Activated naive CD8-positive, alpha-beta T cell (primary cell): ENCODE results near the gene TMEM132C.

Experiments
- H3K27ac Mint-ChIP-seq: one replicate; pipeline ENCODE4 v1.8.0; 2021; ENCODE audit warnings: mixed read lengths
- H3K27me3 Mint-ChIP-seq: one replicate; pipeline ENCODE4 v1.8.0; 2021; ENCODE audit warnings: mixed read lengths
- H3K36me3 Mint-ChIP-seq: one replicate; pipeline ENCODE4 v1.8.0; 2021; ENCODE audit warnings: mixed read lengths
- H3K4me1 Mint-ChIP-seq: one replicate; pipeline ENCODE4 v1.8.0; 2021; ENCODE audit warnings: low read depth, mixed read lengths
- H3K4me3 Mint-ChIP-seq: one replicate; pipeline ENCODE4 v1.8.0; 2021; ENCODE audit warnings: mild to moderate bottlenecking, mixed read lengths
- H3K9me3 Mint-ChIP-seq: one replicate; pipeline ENCODE4 v1.8.0; 2021; ENCODE audit warnings: low read depth, mixed read lengths

Gene TMEM132C

GRCh38 chr12:128660532-128661225, 393.7 kb downstream of the TMEM132C start:
- Mint-ChIP-seq H3K27me3 (peaks cover 3% of the 10 kb centered on the region), H3K27ac (no peak overlapping the region), H3K4me1 (no peaks in the 10 kb centered on the region), H3K9me3 (no peaks in the 10 kb centered on the region), H3K4me3 (no peak overlapping the region), H3K36me3 (no peaks in the 10 kb centered on the region)

- no peaks in the 10 kb centered on the region for H3K9me3 Mint-ChIP-seq
- H3K4me3 Mint-ChIP-seq: no peak overlapping the region
- H3K27ac Mint-ChIP-seq: no peak overlapping the region
- H3K36me3 Mint-ChIP-seq: no peaks in the 10 kb centered on the region
- no peaks in the 10 kb centered on the region for H3K4me1 Mint-ChIP-seq
- peaks cover 3% of the 10 kb centered on the region for H3K27me3 Mint-ChIP-seq
Observed at GRCh38 chr12:128661226-128661569, 394.2 kb downstream of the TMEM132C start.

DNA sequence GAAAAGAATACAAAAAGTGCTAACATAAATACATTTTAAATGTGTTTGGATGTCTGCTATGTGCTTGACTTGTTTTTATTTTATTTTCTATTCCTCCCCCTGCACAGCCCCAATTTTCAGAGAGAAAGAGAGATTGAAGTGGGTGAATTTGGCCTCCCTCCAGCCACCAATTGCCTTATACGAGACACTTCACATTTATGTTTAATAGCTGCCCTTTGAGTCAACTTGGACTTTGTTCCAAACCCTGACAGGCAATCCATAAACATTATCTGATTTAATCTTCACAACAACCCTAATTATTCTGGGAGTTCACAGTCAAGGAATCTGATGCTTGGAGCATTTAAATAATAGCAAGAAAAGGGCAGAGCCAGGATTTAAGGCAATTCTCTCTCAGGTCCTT, 395.1 kb downstream of the TMEM132C start:
- H3K9me3 Mint-ChIP-seq: no peaks in the 10 kb centered on the region
- peaks cover 3% of the 10 kb centered on the region for H3K27me3 Mint-ChIP-seq
- H3K27ac Mint-ChIP-seq: no peak overlapping the region
- H3K4me1 Mint-ChIP-seq: no peaks in the 10 kb centered on the region
- H3K4me3 Mint-ChIP-seq: no peak overlapping the region
- H3K36me3 Mint-ChIP-seq: no peaks in the 10 kb centered on the region

DNA sequence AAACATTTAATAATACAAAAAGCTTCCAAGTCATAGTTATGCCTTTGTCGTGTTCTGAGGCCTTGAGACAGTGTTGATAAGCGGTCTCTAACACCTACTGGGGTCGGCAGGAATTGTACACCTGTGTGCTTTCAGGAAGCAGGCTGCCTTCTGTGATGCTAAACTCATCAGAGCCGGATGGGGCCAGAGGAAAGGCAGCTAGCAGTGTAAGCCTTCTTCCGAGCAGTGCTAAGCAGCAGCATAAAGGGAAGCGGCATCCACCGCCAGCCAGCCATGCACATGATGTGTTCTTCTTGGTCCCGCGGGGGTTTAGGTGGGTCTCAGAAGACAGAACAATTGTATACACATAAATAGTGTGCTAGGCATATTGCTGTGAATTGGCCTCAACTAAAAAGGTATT, 397.5 kb downstream of the TMEM132C start:
- Mint-ChIP-seq H3K4me3 (no peak overlapping the region), H3K36me3 (no peaks in the 10 kb centered on the region), H3K27me3 (peaks cover 1% of the 10 kb centered on the region), H3K27ac (no peak overlapping the region), H3K9me3 (no peaks in the 10 kb centered on the region), H3K4me1 (no peaks in the 10 kb centered on the region)

- Mint-ChIP-seq H3K9me3 (no peaks in the 10 kb centered on the region), H3K27me3 (no peaks in the 10 kb centered on the region), H3K36me3 (no peaks in the 10 kb centered on the region), H3K4me3 (no peak overlapping the region), H3K4me1 (no peaks in the 10 kb centered on the region), H3K27ac (no peak overlapping the region)
Observed at GRCh38 chr12:128667193-128667592, 400.2 kb downstream of the TMEM132C start.

DNA sequence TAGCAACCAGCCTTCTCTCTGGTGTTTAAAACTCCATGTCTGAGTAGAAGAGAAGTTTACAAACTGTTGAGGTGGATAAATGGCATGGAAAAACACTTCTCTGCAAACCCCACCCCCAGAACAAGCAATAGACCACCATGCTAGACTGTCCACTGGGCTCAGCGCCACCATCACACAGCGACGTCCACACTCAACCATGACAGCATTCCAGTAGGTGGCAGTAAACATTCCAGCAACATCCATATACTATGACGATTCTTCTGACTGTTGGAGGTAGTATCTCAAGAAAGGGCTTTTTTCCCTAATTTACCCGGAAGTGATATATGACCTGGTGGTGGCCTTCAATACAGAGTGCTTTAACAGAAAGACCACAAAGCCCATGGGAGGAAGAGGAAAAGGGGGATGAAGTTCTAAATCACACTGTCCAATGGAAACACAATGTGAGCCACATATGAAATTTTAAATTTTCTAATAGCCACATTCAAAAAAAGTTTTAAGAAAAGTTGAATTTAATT, 404.6 kb downstream of the TMEM132C start:
- Mint-ChIP-seq H3K36me3 (no peaks in the 10 kb centered on the region), H3K4me3 (no peak overlapping the region), H3K27me3 (peaks cover 2% of the 10 kb centered on the region), H3K27ac (no peak overlapping the region), H3K9me3 (no peaks in the 10 kb centered on the region), H3K4me1 (no peaks in the 10 kb centered on the region)

GRCh38 chr12:128672428-128672827, 405.5 kb downstream of the TMEM132C start:
- Mint-ChIP-seq H3K4me1 (no peaks in the 10 kb centered on the region), H3K27ac (no peak overlapping the region), H3K4me3 (no peak overlapping the region), H3K36me3 (no peaks in the 10 kb centered on the region), H3K27me3 (peaks cover 2% of the 10 kb centered on the region), H3K9me3 (no peaks in the 10 kb centered on the region)

- no peaks in the 10 kb centered on the region for H3K4me1 Mint-ChIP-seq
- H3K27me3 Mint-ChIP-seq: peaks cover 2% of the 10 kb centered on the region
- no peaks in the 10 kb centered on the region for H3K9me3 Mint-ChIP-seq
- H3K27ac Mint-ChIP-seq: no peak overlapping the region
- no peaks in the 10 kb centered on the region for H3K36me3 Mint-ChIP-seq
- no peak overlapping the region for H3K4me3 Mint-ChIP-seq
Observed at GRCh38 chr12:128672893-128673292, 405.9 kb downstream of the TMEM132C start.

DNA sequence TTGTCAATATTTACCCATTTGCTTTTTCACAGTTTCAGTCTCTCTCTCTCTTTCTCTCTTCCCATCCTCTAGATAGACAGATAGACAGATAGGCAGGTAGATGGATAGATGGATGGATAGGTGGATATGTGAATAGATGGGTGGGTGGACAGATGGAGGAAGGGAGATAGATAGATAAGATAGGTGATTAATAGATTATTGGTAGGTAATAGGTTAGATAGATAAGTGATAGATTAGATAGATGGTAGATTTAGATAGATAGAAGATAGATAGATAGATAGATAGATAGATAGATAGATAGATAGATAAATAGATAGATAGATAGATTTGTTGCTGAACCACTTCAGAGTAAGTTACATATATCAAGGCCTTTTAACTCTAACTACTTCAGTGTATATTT, 408.6 kb downstream of the TMEM132C start:
- Mint-ChIP-seq H3K27me3 (peaks cover 2% of the 10 kb centered on the region), H3K9me3 (no peaks in the 10 kb centered on the region), H3K4me1 (no peaks in the 10 kb centered on the region), H3K27ac (no peak overlapping the region), H3K4me3 (no peak overlapping the region), H3K36me3 (no peaks in the 10 kb centered on the region)

DNA sequence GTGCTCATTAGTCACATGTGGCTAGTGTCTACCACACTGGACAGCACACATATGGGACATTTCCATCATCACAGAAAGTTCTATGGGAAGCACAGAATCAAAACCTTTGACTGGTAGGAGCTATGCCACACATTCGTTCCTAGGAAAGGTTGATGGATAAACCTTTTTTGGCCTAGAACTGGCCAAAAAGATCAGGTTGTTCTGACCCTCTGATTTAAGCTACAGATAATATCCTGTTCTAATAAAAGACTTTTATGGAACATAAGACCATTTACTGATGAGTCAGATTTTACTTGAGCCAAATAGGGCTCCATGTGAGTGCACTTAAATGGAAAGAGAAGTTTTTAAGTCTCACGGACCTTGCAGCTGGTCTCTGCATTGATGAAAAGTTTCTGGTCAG, 413.6 kb downstream of the TMEM132C start:
- no peak overlapping the region for H3K27ac Mint-ChIP-seq
- no peak overlapping the region for H3K4me3 Mint-ChIP-seq
- no peaks in the 10 kb centered on the region for H3K4me1 Mint-ChIP-seq
- H3K9me3 Mint-ChIP-seq: no peaks in the 10 kb centered on the region
- no peaks in the 10 kb centered on the region for H3K36me3 Mint-ChIP-seq
- H3K27me3 Mint-ChIP-seq: no peaks in the 10 kb centered on the region

GRCh38 chr12:128682548-128683275, 415.7 kb downstream of the TMEM132C start:
- H3K4me1 Mint-ChIP-seq: no peaks in the 10 kb centered on the region
- no peak overlapping the region for H3K27ac Mint-ChIP-seq
- no peaks in the 10 kb centered on the region for H3K36me3 Mint-ChIP-seq
- H3K27me3 Mint-ChIP-seq: no peaks in the 10 kb centered on the region
- no peaks in the 10 kb centered on the region for H3K9me3 Mint-ChIP-seq
- no peak overlapping the region for H3K4me3 Mint-ChIP-seq

DNA sequence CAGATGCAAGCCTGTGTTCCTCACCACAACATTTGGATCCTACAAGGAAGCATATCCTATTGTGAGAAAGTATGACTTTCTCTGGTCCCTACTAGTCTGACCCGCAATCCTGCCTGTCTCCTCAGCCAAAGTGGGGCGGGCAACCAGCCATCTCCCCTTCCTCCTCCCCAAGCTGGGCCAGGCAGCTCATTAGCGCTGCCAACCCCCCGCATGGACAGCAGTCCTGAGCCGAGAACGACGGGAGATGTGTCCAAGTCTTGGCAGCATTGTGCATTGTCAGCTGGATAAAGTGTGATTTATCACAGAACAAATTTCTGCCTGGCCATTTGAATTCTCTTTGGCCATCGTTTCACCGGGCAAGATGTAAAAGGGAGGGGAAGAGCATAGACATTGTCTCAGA, 417.4 kb downstream of the TMEM132C start:
- no peaks in the 10 kb centered on the region for H3K4me1 Mint-ChIP-seq
- H3K27me3 Mint-ChIP-seq: no peaks in the 10 kb centered on the region
- no peaks in the 10 kb centered on the region for H3K9me3 Mint-ChIP-seq
- H3K36me3 Mint-ChIP-seq: no peaks in the 10 kb centered on the region
- no peak overlapping the region for H3K4me3 Mint-ChIP-seq
- H3K27ac Mint-ChIP-seq: no peak overlapping the region

- Mint-ChIP-seq H3K4me1 (no peaks in the 10 kb centered on the region), H3K9me3 (no peaks in the 10 kb centered on the region), H3K27ac (no peak overlapping the region), H3K4me3 (no peak overlapping the region), H3K27me3 (no peaks in the 10 kb centered on the region), H3K36me3 (no peaks in the 10 kb centered on the region)
Observed at GRCh38 chr12:128685903-128686475, 419.0 kb downstream of the TMEM132C start.

DNA sequence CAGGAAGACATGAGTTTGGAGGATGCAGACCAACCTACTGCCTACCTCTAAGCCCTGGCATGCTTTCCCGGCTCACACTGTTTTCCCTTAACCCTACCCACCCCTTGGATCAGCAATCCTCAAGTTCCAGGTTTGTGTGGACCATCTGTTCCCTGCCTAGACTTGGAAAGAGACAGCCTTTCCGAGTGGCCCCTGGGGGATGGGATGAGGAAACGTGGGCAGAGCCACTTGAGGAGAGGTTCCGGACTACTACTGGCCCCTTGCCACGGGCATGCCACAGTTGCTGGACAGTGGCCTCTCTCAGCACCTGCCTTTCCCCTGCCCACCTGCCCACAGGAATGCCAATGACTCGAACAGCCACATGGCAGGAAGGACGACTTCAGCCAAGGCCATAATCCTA, 420.9 kb downstream of the TMEM132C start:
- no peaks in the 10 kb centered on the region for H3K4me1 Mint-ChIP-seq
- no peaks in the 10 kb centered on the region for H3K9me3 Mint-ChIP-seq
- H3K36me3 Mint-ChIP-seq: no peaks in the 10 kb centered on the region
- H3K27ac Mint-ChIP-seq: no peak overlapping the region
- no peak overlapping the region for H3K4me3 Mint-ChIP-seq
- no peaks in the 10 kb centered on the region for H3K27me3 Mint-ChIP-seq

DNA sequence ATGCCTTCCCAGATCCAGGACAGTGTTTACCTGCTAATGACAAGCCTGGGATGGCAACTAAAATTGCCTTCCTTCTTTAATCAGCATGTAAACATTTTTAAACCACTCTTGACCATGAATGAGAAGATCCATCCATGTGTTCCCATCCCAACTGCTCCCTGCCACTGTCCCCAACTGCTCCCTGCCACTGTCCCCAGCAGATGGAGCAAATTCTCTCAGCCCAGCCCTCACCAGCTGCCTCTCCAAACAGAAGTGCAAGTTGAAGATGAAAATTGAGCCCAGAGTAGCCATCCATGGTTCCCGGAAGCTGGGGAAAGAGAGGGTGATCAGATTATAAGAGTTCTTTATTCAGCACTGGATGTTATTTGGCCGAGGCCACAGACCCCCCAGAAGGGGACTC, 423.7 kb downstream of the TMEM132C start:
- Mint-ChIP-seq H3K4me1 (no peaks in the 10 kb centered on the region), H3K36me3 (no peaks in the 10 kb centered on the region), H3K27me3 (no peaks in the 10 kb centered on the region), H3K4me3 (no peak overlapping the region), H3K9me3 (no peaks in the 10 kb centered on the region), H3K27ac (no peak overlapping the region)
